HK-2 (cell line): Measurements from ENCODE around the gene GMCL1.
"Not testable (repeated sequence)": the region's sequence is repeated elsewhere in the genome, so short reads cannot be mapped to it uniquely, and the experiment has no call there.

Experiments
- DNase-seq: peaks from one replicate; pipeline ENCODE4 v3.0.0-alpha.2; 2018; ENCODE audit not compliant: unreplicated experiment

The GMCL1 gene

GRCh38 chr2:69847068-69847828 is 17.8 kb downstream of the GMCL1 start:
- no peak for DNase-seq

GRCh38 chr2:69848186-69848790 is 18.8 kb downstream of the GMCL1 start:
- no peak for DNase-seq

GRCh38 chr2:69858261-69858660 is 28.8 kb downstream of the GMCL1 start:
- DNase-seq: no peak

- no peak for DNase-seq
Measured at GRCh38 chr2:69863298-69863697, 33.8 kb downstream of the GMCL1 start.

- no peak for DNase-seq
Measured at GRCh38 chr2:69888451-69888850, 59.0 kb downstream of the GMCL1 start.

- DNase-seq: no peak
Measured at GRCh38 chr2:69889302-69889701, 59.8 kb downstream of the GMCL1 start.

- no peak for DNase-seq
Measured at GRCh38 chr2:69890881-69891280, 61.4 kb downstream of the GMCL1 start.

GRCh38 chr2:69892838-69893424 is 63.5 kb downstream of the GMCL1 start:
- not testable (repeated sequence) for DNase-seq

GRCh38 chr2:69893684-69894551 is 64.5 kb downstream of the GMCL1 start, which contains the start of gene SNRNP27:
Gene SNRNP27, plus strand, starts transcription at chr2:69893956. Its CDS starts 29 bp downstream, at chr2:69893985.
- peak; percentile 78 for DNase-seq

- DNase-seq: not testable (repeated sequence)
Measured at GRCh38 chr2:69894737-69895136, 65.3 kb downstream of the GMCL1 start.

GRCh38 chr2:69902213-69902922 is 72.9 kb downstream of the GMCL1 start:
- no peak for DNase-seq

- DNase-seq: no peak
Measured at GRCh38 chr2:69907216-69907615, 77.8 kb downstream of the GMCL1 start.

- no peak for DNase-seq
Measured at GRCh38 chr2:69911985-69912563, 82.6 kb downstream of the GMCL1 start.

- peak; percentile 100 for DNase-seq
Measured at GRCh38 chr2:69914164-69914949, 84.9 kb downstream of the GMCL1 start.

- peak; percentile 22 for DNase-seq
Measured at GRCh38 chr2:69914950-69915945, 85.8 kb downstream of the GMCL1 start, which contains the start of gene MXD1. Gene MXD1, plus strand, starts transcription at chr2:69915109. Its CDS starts 222 bp downstream, at chr2:69915331.

- no peak for DNase-seq
Measured at GRCh38 chr2:69916106-69916505, 86.6 kb downstream of the GMCL1 start.

GRCh38 chr2:69917852-69918251 is 88.4 kb downstream of the GMCL1 start:
- peak; percentile 25 for DNase-seq

- no peak for DNase-seq
Measured at GRCh38 chr2:69918401-69918800, 88.9 kb downstream of the GMCL1 start.

GRCh38 chr2:69923116-69923515 is 93.7 kb downstream of the GMCL1 start:
- DNase-seq: no peak
